Measurements from ENCODE around the gene RBM4B.

GRCh38 chr11:66646828-66647227 is 30.9 kb downstream of the RBM4B start:
- TF ChIP-seq EP300 (IDR thresholded peaks at IDR 0.05; ENCODE audit: borderline replicate concordance) (no peak), CEBPB (IDR thresholded peaks at IDR 0.05) (no peak), REST (IDR thresholded peaks at IDR 0.05; ENCODE audit: low read depth) (no peak), MAX (IDR thresholded peaks at IDR 0.05) (no peak), EGR1 (IDR thresholded peaks at IDR 0.05) (no peak), YY1 (IDR thresholded peaks at IDR 0.05; ENCODE audit: low read depth) (no peak), FOXM1 (IDR thresholded peaks at IDR 0.05; ENCODE audit: borderline replicate concordance, low read depth) (no peak), CREB1 (IDR thresholded peaks at IDR 0.05; ENCODE audit: low read depth) (no peak), USF1 (IDR thresholded peaks at IDR 0.05) (no peak), TCF12 (IDR thresholded peaks at IDR 0.05; ENCODE audit: low read depth) (no peak)

Measured in Ishikawa (cell line).